Measurements from ENCODE around the gene SART3.

- TF ChIP-seq CTCF (conservative IDR thresholded peaks at IDR 0.05 in 1 of 2, IDR thresholded peaks at IDR 0.05 in 1 of 2; ENCODE audit: extremely low read depth in 1 of 2, insufficient read depth in 1 of 2, low read depth in 1 of 2, low read length in 2 of 2) (no peak), EZH2 (IDR thresholded peaks at IDR 0.05; ENCODE audit: borderline replicate concordance, low read length) (no peak)
These were observed 44.2 kb upstream of the SART3 start for GRCh38 chr12:108605000-108605689.
